Activated CD4-positive, alpha-beta T cell treated with anti-CD3 and anti-CD28 coated beads, Interleukin-2, Interleukin-4, amounts not matched to agents 100 ng/mL and 50 ng/mL, durations not matched to agents 16 hours and 8 hours (primary cell): ENCODE data around the gene GRIP1.

Experiments used
- DNase-seq: peaks from one replicate; pipeline ENCODE4 v3.0.0-alpha.2; 2020; ENCODE audit warnings: low spot score

GRIP1 gene

GRCh38 chr12:66678338-66679275 lies at the start of gene GRIP1:
Gene GRIP1 (minus strand): TSS chr12:66679076. CDS start chr12:66678904, 172 bp downstream.
- no peak for DNase-seq

- no peak for DNase-seq
These were observed 47.7 kb upstream of the GRIP1 start for GRCh38 chr12:66726556-66726955.

GRCh38 chr12:66725031-66725430 lies 46.2 kb upstream of the GRIP1 start:
- DNase-seq = no peak

- DNase-seq = no peak
These were observed 45.7 kb upstream of the GRIP1 start for GRCh38 chr12:66724616-66725015.

- no peak for DNase-seq
These were observed 45.1 kb upstream of the GRIP1 start for GRCh38 chr12:66724026-66724425.

DNA sequence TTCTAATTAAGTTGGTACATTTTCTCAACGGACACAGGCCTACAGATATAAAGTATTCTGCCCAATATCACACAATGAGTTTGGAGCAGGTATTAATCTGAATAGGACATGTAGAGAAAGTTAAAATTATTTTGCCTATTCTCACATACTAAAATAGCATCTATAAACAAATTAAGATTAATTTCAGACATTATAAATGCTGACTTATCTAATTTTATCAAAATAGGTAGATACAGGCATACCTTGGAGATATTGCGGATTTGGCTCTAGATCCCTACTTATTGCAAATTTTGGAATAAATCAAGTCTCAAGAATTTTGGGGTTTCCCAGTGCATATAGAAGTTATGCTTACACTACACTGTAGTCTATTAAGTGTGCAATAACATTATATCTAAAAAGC lies 41.0 kb upstream of the GRIP1 start:
- no peak for DNase-seq

GRCh38 chr12:66717036-66717673 lies 38.3 kb upstream of the GRIP1 start:
- DNase-seq = no peak

- no peak for DNase-seq
These were observed 37.6 kb upstream of the GRIP1 start for GRCh38 chr12:66716522-66716921.

GRCh38 chr12:66714709-66715108 lies 35.8 kb upstream of the GRIP1 start:
- DNase-seq = no peak

DNA sequence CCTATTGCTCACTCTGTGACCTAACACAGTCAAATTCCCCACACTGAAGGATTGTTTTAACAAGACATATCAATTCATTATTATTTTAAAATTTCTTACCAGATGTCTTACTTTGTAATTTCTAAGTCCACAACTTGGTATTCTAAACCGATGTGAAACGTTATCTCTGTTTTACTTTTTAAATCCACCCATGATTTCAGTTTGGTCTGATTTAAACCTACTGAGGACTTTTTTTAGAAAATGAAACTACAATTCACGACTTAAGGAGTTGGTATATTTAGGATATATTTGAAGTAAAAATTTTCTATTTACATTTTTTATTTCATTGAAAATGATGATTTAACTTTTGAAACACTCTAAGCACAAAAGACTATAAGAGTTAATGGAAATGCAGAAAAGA lies 35.1 kb upstream of the GRIP1 start:
- no peak for DNase-seq

- DNase-seq = no peak
These were observed 31.0 kb upstream of the GRIP1 start for GRCh38 chr12:66709893-66710292.

GRCh38 chr12:66709457-66709773 lies 30.5 kb upstream of the GRIP1 start:
- no peak for DNase-seq

GRCh38 chr12:66708704-66709456 lies 30.0 kb upstream of the GRIP1 start:
- peak; percentile 3 for DNase-seq

- no peak for DNase-seq
These were observed 28.3 kb upstream of the GRIP1 start for GRCh38 chr12:66707002-66707697.

- no peak for DNase-seq
These were observed 21.0 kb upstream of the GRIP1 start for GRCh38 chr12:66699738-66700482.

- no peak for DNase-seq
These were observed 19.7 kb upstream of the GRIP1 start for GRCh38 chr12:66698558-66698957.

- DNase-seq = no peak
These were observed 18.5 kb upstream of the GRIP1 start for GRCh38 chr12:66697404-66697803.

- no peak for DNase-seq
These were observed 16.1 kb upstream of the GRIP1 start for GRCh38 chr12:66694666-66695613.

- peak; percentile 49 for DNase-seq
These were observed 15.1 kb upstream of the GRIP1 start for GRCh38 chr12:66693901-66694513.

DNA sequence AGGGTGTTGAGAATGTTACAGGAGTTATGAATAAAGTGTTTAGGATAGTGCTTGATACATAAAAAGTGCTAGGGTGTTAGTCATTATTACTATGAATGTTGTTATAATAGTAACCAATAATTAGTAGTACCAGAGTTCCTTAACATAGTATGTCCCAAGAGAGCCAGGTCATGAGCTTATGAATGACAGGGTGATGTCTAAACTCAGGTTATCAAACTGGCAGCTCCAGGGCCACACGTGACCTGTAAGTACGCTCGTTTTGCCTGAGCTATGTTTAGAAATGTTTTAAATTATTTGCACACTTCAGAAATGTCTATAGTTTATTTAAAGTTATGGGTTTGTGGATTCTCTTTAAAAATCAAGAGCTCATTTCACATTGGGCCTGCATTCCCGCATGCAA lies 14.1 kb upstream of the GRIP1 start:
- DNase-seq = no peak
